Measurements from ENCODE around the gene RYR3.

The RYR3 gene

DNA sequence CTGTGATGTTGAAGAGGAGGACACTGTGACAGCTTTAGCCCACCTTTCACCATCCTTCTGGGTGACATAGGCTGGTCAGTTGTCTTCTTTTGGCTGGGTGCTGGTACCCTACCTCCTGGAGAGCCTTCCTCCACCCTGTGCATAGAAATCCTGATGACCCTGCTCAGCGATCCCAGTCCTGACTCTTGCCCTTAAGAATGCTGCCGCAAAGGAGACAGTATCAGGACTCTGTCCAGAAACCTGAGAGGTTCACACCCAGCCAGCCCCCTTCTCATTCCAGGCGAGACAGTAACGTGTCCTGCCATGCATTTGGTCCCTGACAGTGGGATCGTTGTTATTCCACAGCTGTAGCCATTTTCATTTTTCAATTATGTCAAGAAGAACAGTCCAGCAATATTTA is 344.7 kb downstream of the RYR3 start:
- H3K4me3 ChIP-seq (ENCODE audit: low read length), result no peak overlapping the region
- DNase-seq (ENCODE audit: low read depth), result no peak
- TF ChIP-seq CTCF (conservative IDR thresholded peaks at IDR 0.05; ENCODE audit: low read depth, low read length), result no peak

- H3K4me3 ChIP-seq (ENCODE audit: low read length), result no peak overlapping the region
- no peak for DNase-seq (ENCODE audit: low read depth)
- TF ChIP-seq CTCF (conservative IDR thresholded peaks at IDR 0.05; ENCODE audit: low read depth, low read length), result no peak
These were observed 345.4 kb downstream of the RYR3 start for GRCh38 chr15:33656168-33656567.

- TF ChIP-seq CTCF (conservative IDR thresholded peaks at IDR 0.05; ENCODE audit: low read depth, low read length), result no peak
- H3K4me3 ChIP-seq (ENCODE audit: low read length), result no peak overlapping the region
- no peak for DNase-seq (ENCODE audit: low read depth)
These were observed 349.4 kb downstream of the RYR3 start for GRCh38 chr15:33660151-33660550.

DNA sequence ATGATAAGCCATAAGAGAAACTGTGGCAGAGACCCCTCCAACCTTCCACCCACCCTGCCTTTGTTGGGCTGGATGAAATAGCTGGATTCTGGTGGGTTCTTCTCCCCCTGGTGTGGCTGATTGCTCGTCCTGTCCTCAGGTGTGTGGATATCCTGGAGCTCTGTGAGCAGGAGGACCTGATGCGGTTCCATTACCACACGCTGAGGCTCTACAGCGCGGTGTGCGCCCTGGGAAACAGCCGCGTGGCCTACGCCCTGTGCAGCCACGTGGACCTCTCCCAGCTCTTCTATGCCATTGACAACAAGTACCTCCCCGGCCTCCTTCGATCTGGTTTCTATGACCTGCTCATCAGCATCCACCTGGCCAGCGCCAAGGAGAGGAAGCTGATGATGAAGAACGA is 351.2 kb downstream of the RYR3 start:
- TF ChIP-seq CTCF (conservative IDR thresholded peaks at IDR 0.05; ENCODE audit: low read depth, low read length), result no peak
- no peak for DNase-seq (ENCODE audit: low read depth)
- no peak overlapping the region for H3K4me3 ChIP-seq (ENCODE audit: low read length)

- DNase-seq (ENCODE audit: low read depth), result no peak
- TF ChIP-seq CTCF (conservative IDR thresholded peaks at IDR 0.05; ENCODE audit: low read depth, low read length), result no peak
- no peak overlapping the region for H3K4me3 ChIP-seq (ENCODE audit: low read length)
These were observed 354.2 kb downstream of the RYR3 start for GRCh38 chr15:33664947-33665346.

DNA sequence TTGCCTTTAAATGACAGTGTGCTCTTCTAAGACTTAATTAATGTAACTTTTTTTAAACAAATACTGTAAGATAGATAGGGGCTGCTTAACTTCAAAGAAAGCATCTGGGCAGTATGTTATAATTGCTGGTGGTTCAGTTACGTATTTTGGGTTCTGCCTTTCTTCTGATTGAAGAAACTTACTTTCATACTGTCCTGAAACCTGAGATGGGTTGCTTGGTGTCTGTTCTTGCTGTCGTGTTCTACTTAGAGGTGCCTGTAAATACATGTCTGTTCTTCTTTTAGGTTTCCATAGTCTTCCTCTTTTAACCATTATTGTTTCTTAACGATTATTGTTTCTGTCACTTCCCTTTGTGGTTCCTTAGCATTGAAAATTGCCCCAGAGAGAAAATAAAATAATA is 359.8 kb downstream of the RYR3 start:
- no peak for DNase-seq (ENCODE audit: low read depth)
- no peak for TF ChIP-seq CTCF (conservative IDR thresholded peaks at IDR 0.05; ENCODE audit: low read depth, low read length)
- no peak overlapping the region for H3K4me3 ChIP-seq (ENCODE audit: low read length)

GRCh38 chr15:33671456-33671855 is 360.7 kb downstream of the RYR3 start:
- DNase-seq (ENCODE audit: low read depth), result no peak
- no peak overlapping the region for H3K4me3 ChIP-seq (ENCODE audit: low read length)
- TF ChIP-seq CTCF (conservative IDR thresholded peaks at IDR 0.05; ENCODE audit: low read depth, low read length), result no peak
